Lower leg skin (tissue), 4 donors: Measurements from ENCODE around the gene CTNNA2. TPM values are rescaled to one million over a fixed set of nuclear protein-coding genes. Genes with fewer than 3 reads are reported as not detected.

Source experiments
- DNase-seq, 2 donors: peaks; one replicate each; pipeline ENCODE4 v3.0.0-alpha.2; 2019; ENCODE audit warnings: low spot score in 2 of 2
- H3K4me3 ChIP-seq: fragments of 200-600 bp; sonication (generic); 2 replicates; pipeline ENCODE4 v1.5.1; 2017; ENCODE audit warnings: mild to moderate bottlenecking, low read depth; ENCODE audit not compliant: poor library complexity, severe bottlenecking
- POLR2A ChIP-seq, 2 donors: fragments of 450-650 bp; IDR thresholded peaks; one replicate each; pipeline ENCODE4 v1.6.1; 2016 to 2017; ENCODE audit warnings: antibody characterized with exemption in 2 of 2, mild to moderate bottlenecking in 1 of 2, moderate library complexity in 1 of 2
- WGBS, 2 donors: methylation state at CpG; one replicate each; pipeline ENCODE4 v1.1.5; 2018; 5-methylcytosine and 5-hydroxymethylcytosine counted together
- intact Hi-C: fragments of 100-400 bp; cut with DNase I; formaldehyde crosslinking; loops from one replicate; pipeline ENCODE4 v1.15.0; 2023; ENCODE audit warnings: low total_unique reads
- total RNA-seq, 4 donors: library from RNA; depleted of rRNA; stranded (reverse); fragments of >200 nt; gene quantifications; one replicate each; pipeline ENCODE4 v1.1.0, GENCODE V29; 2016
- TF ChIP-seq, protein P1 (sequence below), 3 donors: fragments of 450-650 bp; IDR thresholded peaks; one replicate each; pipeline ENCODE4 v1.5.1; 2016; ENCODE audit warnings: antibody characterized with exemption in 3 of 3, mild to moderate bottlenecking in 3 of 3, moderate library complexity in 2 of 3

Gene CTNNA2
- total RNA-seq, 4 donors from 2014 or later: not detected

DNA sequence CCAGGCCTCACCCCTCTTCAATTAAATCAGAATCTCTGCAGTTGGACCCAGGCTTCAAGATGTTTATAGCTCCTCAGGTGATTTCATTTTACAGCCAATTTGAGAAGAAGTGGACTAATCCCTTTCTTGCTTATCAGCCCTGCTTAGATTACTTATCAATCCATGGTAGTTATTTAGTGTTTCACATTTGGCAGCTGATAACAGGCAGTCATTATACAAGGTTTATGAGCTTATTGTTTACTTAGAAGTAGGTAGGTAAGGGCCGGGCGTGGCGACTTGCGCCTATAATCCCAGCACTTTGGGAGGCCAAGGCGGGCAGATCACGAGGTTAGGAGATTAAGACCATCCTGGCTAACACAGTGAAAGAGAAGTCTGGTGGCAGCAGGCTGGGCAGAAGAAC is 237.5 kb downstream of the CTNNA2 start:
- no peak for DNase-seq
- WGBS, 2 donors: 94 to 95% methylated on average over 6 of the region's 6 CpGs
- H3K4me3 ChIP-seq: no peak overlapping the region
- TF ChIP-seq, protein P1, sequence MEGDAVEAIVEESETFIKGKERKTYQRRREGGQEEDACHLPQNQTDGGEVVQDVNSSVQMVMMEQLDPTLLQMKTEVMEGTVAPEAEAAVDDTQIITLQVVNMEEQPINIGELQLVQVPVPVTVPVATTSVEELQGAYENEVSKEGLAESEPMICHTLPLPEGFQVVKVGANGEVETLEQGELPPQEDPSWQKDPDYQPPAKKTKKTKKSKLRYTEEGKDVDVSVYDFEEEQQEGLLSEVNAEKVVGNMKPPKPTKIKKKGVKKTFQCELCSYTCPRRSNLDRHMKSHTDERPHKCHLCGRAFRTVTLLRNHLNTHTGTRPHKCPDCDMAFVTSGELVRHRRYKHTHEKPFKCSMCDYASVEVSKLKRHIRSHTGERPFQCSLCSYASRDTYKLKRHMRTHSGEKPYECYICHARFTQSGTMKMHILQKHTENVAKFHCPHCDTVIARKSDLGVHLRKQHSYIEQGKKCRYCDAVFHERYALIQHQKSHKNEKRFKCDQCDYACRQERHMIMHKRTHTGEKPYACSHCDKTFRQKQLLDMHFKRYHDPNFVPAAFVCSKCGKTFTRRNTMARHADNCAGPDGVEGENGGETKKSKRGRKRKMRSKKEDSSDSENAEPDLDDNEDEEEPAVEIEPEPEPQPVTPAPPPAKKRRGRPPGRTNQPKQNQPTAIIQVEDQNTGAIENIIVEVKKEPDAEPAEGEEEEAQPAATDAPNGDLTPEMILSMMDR (IDR thresholded peaks at IDR 0.05): no peak
- no peak for TF ChIP-seq POLR2A (IDR thresholded peaks at IDR 0.05)
- intact Hi-C loops: no loop called here

DNA sequence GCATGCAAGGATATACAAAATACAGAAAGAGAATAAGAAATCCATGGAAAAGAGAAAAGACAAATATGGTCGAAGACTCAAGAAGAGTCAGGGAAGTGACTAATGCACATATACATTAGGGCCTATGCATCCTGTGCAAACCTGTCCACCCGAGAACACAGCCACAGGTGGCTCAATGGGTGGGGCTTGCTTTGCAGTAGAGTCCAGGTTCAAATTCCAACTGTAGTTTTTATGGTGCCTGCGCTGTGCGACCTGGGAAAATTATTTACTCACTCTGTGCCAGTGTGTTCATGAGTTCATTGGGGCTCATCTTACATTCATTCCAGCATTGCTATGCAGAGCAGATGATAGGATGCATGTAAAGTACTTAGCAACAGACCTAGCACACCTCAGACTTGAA is 244.7 kb downstream of the CTNNA2 start:
- intact Hi-C loops: no loop called here
- TF ChIP-seq, protein P1 (IDR thresholded peaks at IDR 0.05): no peak
- no peak for TF ChIP-seq POLR2A (IDR thresholded peaks at IDR 0.05)
- no peak for DNase-seq
- WGBS, 2 donors: 83 to 86% methylated on average over 4 of the region's 4 CpGs
- no peak overlapping the region for H3K4me3 ChIP-seq

DNA sequence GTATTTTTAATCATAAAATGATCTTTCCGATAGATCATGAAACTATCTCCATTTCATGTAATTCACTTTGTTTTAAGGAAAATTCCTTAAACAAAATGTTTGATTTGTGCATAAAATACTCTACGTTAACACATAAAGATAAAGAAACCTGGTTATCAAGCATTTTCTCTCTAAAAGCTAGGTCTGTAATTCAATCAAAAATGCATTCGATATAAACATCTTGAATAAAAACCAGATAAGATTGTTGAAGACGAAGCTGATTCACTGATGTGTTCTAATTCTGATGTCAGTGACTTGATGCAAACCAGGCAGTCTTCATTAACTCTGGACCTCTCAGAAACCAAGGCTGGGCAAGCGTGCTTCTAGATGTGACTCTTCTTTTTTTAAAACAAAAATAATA is 245.2 kb downstream of the CTNNA2 start:
- WGBS, 2 donors: 76 to 77% methylated on average over 5 of the region's 5 CpGs
- no peak for DNase-seq

DNA sequence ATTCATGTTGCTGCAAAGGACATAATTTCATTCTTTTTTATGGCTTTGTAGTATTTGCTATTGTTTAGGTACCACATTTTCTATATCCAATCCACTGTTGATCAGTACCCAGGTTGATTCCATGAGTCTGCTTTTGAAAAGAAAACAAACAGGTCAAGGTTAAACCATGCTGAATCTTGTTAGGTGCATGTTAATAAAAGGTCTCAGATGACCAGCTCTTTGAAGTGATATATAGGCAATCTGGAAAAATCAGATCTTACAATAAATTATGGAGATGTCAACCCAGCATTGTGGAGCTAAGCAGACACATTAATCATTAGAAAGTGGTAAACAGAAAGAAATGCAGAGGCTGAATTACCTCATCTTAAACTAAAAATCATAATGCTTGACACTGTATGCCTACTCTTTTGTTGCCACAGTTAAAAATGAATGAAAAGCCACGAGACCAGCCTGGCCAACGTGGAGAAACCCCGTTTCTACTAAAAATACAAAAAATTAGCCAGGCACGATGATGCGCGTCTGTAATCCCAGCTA is 246.0 kb downstream of the CTNNA2 start:
- no peak overlapping the region for H3K4me3 ChIP-seq
- intact Hi-C loops: no loop called here
- DNase-seq: no peak
- WGBS, 2 donors: 76 to 81% methylated on average over 6 of the region's 6 CpGs
- no peak for TF ChIP-seq POLR2A (IDR thresholded peaks at IDR 0.05)
- TF ChIP-seq, protein P1 (IDR thresholded peaks at IDR 0.05): no peak

More for the DNA sequence above, 245.2 kb downstream of the CTNNA2 start:
- no peak for TF ChIP-seq POLR2A (IDR thresholded peaks at IDR 0.05)
- intact Hi-C loops: no loop called here
- H3K4me3 ChIP-seq: no peak overlapping the region

DNA sequence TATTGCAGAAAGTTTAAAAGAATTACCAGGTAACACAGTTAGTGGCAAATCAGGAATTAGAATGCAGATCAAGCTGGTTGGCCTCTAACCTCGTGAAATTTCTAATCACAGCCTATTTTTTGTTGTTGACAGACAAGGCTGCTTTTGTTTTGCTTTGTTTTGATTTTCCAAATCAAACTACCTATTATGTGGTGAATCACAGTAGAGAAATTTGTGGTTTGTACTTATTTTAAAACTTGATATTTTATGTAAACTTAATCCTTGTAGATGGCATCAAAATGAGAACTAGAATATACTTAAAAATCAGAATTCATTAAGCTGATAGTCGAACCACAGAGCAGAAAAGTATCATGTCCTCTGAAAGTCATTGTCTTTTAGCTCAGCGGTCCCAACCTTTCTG is 258.1 kb downstream of the CTNNA2 start:
- no peak overlapping the region for H3K4me3 ChIP-seq
- intact Hi-C loops: no loop called here
- WGBS, 2 donors: 68 to 69% methylated on average over 3 of the region's 3 CpGs
- DNase-seq: no peak
- TF ChIP-seq, protein P1 (IDR thresholded peaks at IDR 0.05): no peak
- TF ChIP-seq POLR2A (IDR thresholded peaks at IDR 0.05): no peak

DNA sequence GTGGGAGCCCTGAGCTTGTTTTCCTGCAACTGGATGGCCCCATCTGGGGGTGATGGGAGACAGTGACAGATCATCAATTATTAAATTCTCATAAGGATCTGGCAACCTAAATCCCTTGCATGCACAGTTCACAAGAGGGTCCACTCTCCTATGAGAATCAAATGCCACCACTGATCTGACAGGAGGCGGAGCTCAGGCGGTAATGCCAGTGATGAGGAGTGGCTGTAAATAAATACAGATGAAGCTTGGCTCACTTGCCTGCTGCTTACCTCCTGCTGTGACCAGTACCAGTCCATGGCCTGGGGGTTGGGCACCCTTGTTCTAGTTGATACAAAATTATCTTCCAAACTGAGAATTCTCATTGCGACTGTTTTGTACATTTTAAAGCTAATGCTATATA is 258.6 kb downstream of the CTNNA2 start:
- no peak for DNase-seq
- WGBS, 2 donors: 78 to 90% methylated on average over 3 of the region's 3 CpGs
- H3K4me3 ChIP-seq: no peak overlapping the region
- intact Hi-C loops: no loop called here
- TF ChIP-seq POLR2A (IDR thresholded peaks at IDR 0.05): no peak
- TF ChIP-seq, protein P1 (IDR thresholded peaks at IDR 0.05): no peak
